IMR-90 (cell line): ENCODE results near the gene TOGARAM1. TPM values are rescaled to one million over a fixed set of nuclear protein-coding genes. Genes with fewer than 3 reads are reported as not detected.

Source experiments
- ATAC-seq: fragments of 200-7000 bp; cut with Tn5 transposase; 2 replicates; pipeline ENCODE4 v1.9.1; 2020; ENCODE audit warnings: low read depth, mild to moderate bottlenecking, moderate library complexity
- BruUV-seq: library from RNA; stranded (reverse); fragments of 400-500 nt; replicated peaks from 2 replicates; lab custom pipeline; 2021; lab: Mats Ljungman, UMichigan
- CTCF ChIA-PET: fragments of 300-600 bp; formaldehyde crosslinking; extraction: SDS; loops from one replicate; lab custom pipeline; 2021; ENCODE audit warnings: antibody characterized with exemption; lab: Yijun Ruan, JAX
- POLR2A ChIA-PET: fragments of 300-600 bp; sonication (Branson Sonifier 250); formaldehyde crosslinking; loops from one replicate; lab custom pipeline; 2022; ENCODE audit warnings: antibody characterized with exemption; ENCODE audit not compliant: unreplicated experiment; lab: Charles Lee
- DNase-seq: peaks from one replicate; pipeline ENCODE4 v3.0.0; 2013
- H2AFZ ChIP-seq: replicated peaks from 2 replicates; pipeline ENCODE3; 2013; ENCODE audit warnings: low read length, mild to moderate bottlenecking; ENCODE audit not compliant: poor library complexity
- H2AK5ac ChIP-seq: 2 replicates; pipeline ENCODE4 v1.6.1; 2013; ENCODE audit warnings: low read depth, low read length, inconsistent platforms
- H2AK9ac ChIP-seq: replicated peaks from 2 replicates; pipeline ENCODE3; 2013; ENCODE audit warnings: mild to moderate bottlenecking, low read depth, low read length, moderate library complexity; ENCODE audit not compliant: poor library complexity
- H2BK120ac ChIP-seq: 2 replicates; pipeline ENCODE4 v1.6.1; 2013; ENCODE audit warnings: low read depth, low read length, inconsistent platforms
- H2BK15ac ChIP-seq: 3 replicates; pipeline ENCODE4 v1.6.1; 2013; ENCODE audit warnings: low read depth, low read length, inconsistent platforms
- H2BK20ac ChIP-seq: 2 replicates; pipeline ENCODE4 v1.6.1; 2013; ENCODE audit warnings: low read depth, mild to moderate bottlenecking, inconsistent platforms, low read length, moderate library complexity
- H2BK5ac ChIP-seq: 2 replicates; pipeline ENCODE4 v1.6.1; 2013; ENCODE audit warnings: mild to moderate bottlenecking, low read depth, low read length, inconsistent platforms; ENCODE audit not compliant: poor library complexity, severe bottlenecking
- H3K14ac ChIP-seq: replicated peaks from 2 replicates; pipeline ENCODE4 v1.6.1; 2013; ENCODE audit warnings: low read depth, low read length, inconsistent platforms
- H3K18ac ChIP-seq: 2 replicates; pipeline ENCODE4 v1.6.1; 2013; ENCODE audit warnings: low read depth, low read length, control low read depth
- H3K23ac ChIP-seq: 2 replicates; pipeline ENCODE4 v1.6.1; 2013; ENCODE audit warnings: low read depth, low read length, inconsistent platforms
- H3K27ac ChIP-seq: 2 replicates; pipeline ENCODE4 v1.5.1; 2013; ENCODE audit warnings: mild to moderate bottlenecking, control low read depth, low read length; ENCODE audit not compliant: insufficient read depth
- H3K27me3 ChIP-seq: 2 replicates; pipeline ENCODE4 v1.6.1; 2013; ENCODE audit warnings: low read length; ENCODE audit not compliant: control insufficient read depth, insufficient read depth
- H3K36me3 ChIP-seq: 2 replicates; pipeline ENCODE4 v1.6.1; 2013; ENCODE audit warnings: low read length, mixed read lengths; ENCODE audit not compliant: control insufficient read depth, insufficient read depth
- H3K4ac ChIP-seq: 2 replicates; pipeline ENCODE4 v1.6.1; 2013; ENCODE audit warnings: low read depth, low read length, inconsistent platforms
- H3K4me1 ChIP-seq: 2 replicates; pipeline ENCODE4 v1.6.1; 2013; ENCODE audit warnings: low read length, mixed read lengths; ENCODE audit not compliant: control insufficient read depth, insufficient read depth
- H3K4me2 ChIP-seq: 2 replicates; pipeline ENCODE4 v1.6.1; 2013; ENCODE audit warnings: low read depth, mild to moderate bottlenecking, control low read depth, low read length, moderate library complexity
- H3K4me3 ChIP-seq: 2 replicates; pipeline ENCODE4 v1.5.1; 2013; ENCODE audit warnings: low read depth, mild to moderate bottlenecking, control low read depth, low read length, moderate library complexity; ENCODE audit not compliant: insufficient read depth
- H3K56ac ChIP-seq: 2 replicates; pipeline ENCODE4 v1.6.1; 2013; ENCODE audit warnings: low read length, inconsistent platforms; ENCODE audit not compliant: insufficient read depth; ENCODE audit errors: extremely low read depth
- H3K79me1 ChIP-seq, 2 experiments: 2 replicates each; pipeline ENCODE4 v1.6.1; 2013; ENCODE audit warnings: low read length in 2 of 2, inconsistent platforms in 1 of 2, low read depth in 1 of 2
- H3K9ac ChIP-seq: 2 replicates; pipeline ENCODE4 v1.6.1; 2013; ENCODE audit warnings: low read depth, low read length, control low read depth
- H3K9me1 ChIP-seq: 2 replicates; pipeline ENCODE4 v1.6.1; 2013; ENCODE audit warnings: low read length, inconsistent platforms; ENCODE audit not compliant: insufficient read depth
- H3K9me3 ChIP-seq: 2 replicates; pipeline ENCODE4 v1.6.1; 2013; ENCODE audit warnings: low read length; ENCODE audit not compliant: control insufficient read depth, insufficient read depth
- H4K20me1 ChIP-seq: 2 replicates; pipeline ENCODE4 v1.6.1; 2013; ENCODE audit warnings: low read length, inconsistent platforms; ENCODE audit not compliant: insufficient read depth
- H4K5ac ChIP-seq: 2 replicates; pipeline ENCODE4 v1.6.1; 2013; ENCODE audit warnings: mild to moderate bottlenecking, low read depth, low read length, control low read depth
- H4K8ac ChIP-seq, 2 experiments: 2 replicates each; pipeline ENCODE4 v1.6.1; 2013; ENCODE audit warnings: low read depth in 2 of 2, low read length in 2 of 2, control low read depth in 1 of 2, inconsistent platforms in 1 of 2
- H4K91ac ChIP-seq: 2 replicates; pipeline ENCODE4 v1.6.1; 2013; ENCODE audit warnings: low read depth, low read length, inconsistent platforms; ENCODE audit not compliant: insufficient read depth
- BHLHE40 ChIP-seq: fragments of 150-350 bp; IDR thresholded peaks from 2 replicates; pipeline ENCODE4 v1.6.1; 2016; ENCODE audit warnings: mild to moderate bottlenecking, low read depth, low read length
- CEBPB ChIP-seq: IDR thresholded peaks from 2 replicates; pipeline ENCODE4 v1.6.1; 2012; ENCODE audit warnings: low read depth, low read length, improper control_type of control experiment
- FOS ChIP-seq: fragments of 150-350 bp; IDR thresholded peaks from 2 replicates; pipeline ENCODE4 v1.6.1; 2016; ENCODE audit warnings: low read depth, low read length
- MAFK ChIP-seq: IDR thresholded peaks from 2 replicates; pipeline ENCODE4 v1.6.1; 2012; ENCODE audit warnings: low read depth, low read length, improper control_type of control experiment
- MXI1 ChIP-seq: IDR thresholded peaks from 2 replicates; pipeline ENCODE4 v1.6.1; 2012; ENCODE audit warnings: low read depth, mild to moderate bottlenecking, low read length, moderate library complexity, borderline replicate concordance
- POLR2A ChIP-seq: IDR thresholded peaks from 2 replicates; pipeline ENCODE4 v1.6.1; 2012; ENCODE audit warnings: mild to moderate bottlenecking, low read depth, low read length
- RCOR1 ChIP-seq: IDR thresholded peaks from 2 replicates; pipeline ENCODE4 v1.6.1; 2012; ENCODE audit warnings: mild to moderate bottlenecking, low read length, improper control_type of control experiment; ENCODE audit not compliant: insufficient replicate concordance
- SMC3 ChIP-seq: fragments of 150-350 bp; IDR thresholded peaks from 2 replicates; pipeline ENCODE4 v1.6.1; 2016; ENCODE audit warnings: low read depth, mild to moderate bottlenecking, antibody characterized with exemption, low read length, moderate library complexity
- WGBS, 2 experiments: methylation state at CpG; one replicate each; pipeline versions ENCODE4 v1.1.5 to v1.1.7; 2013; ENCODE audit warnings: missing lambda C conversion rate in 2 of 2; ENCODE audit not compliant: insufficient read length in 1 of 2; ENCODE audit errors: extremely low coverage in 2 of 2; 5-methylcytosine and 5-hydroxymethylcytosine counted together
- dilution Hi-C: fragments of 300-500 bp; cut with HindIII; formaldehyde crosslinking; loops from one replicate; pipeline ENCODE4 v1.14.3; 2018; ENCODE audit warnings: low sequenced_read_pairs; ENCODE audit not compliant: unreplicated experiment
- in situ Hi-C: fragments of 300-500 bp; cut with MboI; formaldehyde crosslinking; loops from 3 replicates; pipeline ENCODE4 v1.14.3; 2019; ENCODE audit warnings: low sequenced_read_pairs, inconsistent platforms, mixed read lengths
- intact Hi-C: fragments of 100-400 bp; cut with micrococcal nuclease; formaldehyde crosslinking; loops from 2 replicates; pipeline ENCODE4 v1.10.0; 2022
- polyA plus RNA-seq, 3 experiments: library from polyadenylated mRNA; depleted of rRNA; stranded (reverse); fragments of >200 nt; gene quantifications; 2 replicates each; pipeline ENCODE4 v1.2.3, GENCODE V29; 2012; ENCODE audit warnings: low replicate concordance in 1 of 3
- total RNA-seq: library from RNA; depleted of rRNA; stranded (reverse); fragments of >200 nt; gene quantifications from 2 replicates; pipeline ENCODE4 v1.2.3, GENCODE V29; 2012
- TF ChIP-seq, protein P1 (sequence below): fragments of 150-350 bp; IDR thresholded peaks from 2 replicates; pipeline ENCODE4 v1.6.1; 2016; ENCODE audit warnings: low read depth, mild to moderate bottlenecking, low read length, moderate library complexity, borderline replicate concordance
- TF ChIP-seq, protein P2 (sequence below): conservative IDR thresholded peaks from 2 replicates; pipeline ENCODE4 v1.5.1; 2012; ENCODE audit warnings: mild to moderate bottlenecking, low read depth, low read length, improper control_type of control experiment

Gene TOGARAM1
- total and polyA plus RNA-seq, 2 of the 4 experiments (the other 2 are of a cell fraction) = 3.1 to 13.4 TPM

DNA sequence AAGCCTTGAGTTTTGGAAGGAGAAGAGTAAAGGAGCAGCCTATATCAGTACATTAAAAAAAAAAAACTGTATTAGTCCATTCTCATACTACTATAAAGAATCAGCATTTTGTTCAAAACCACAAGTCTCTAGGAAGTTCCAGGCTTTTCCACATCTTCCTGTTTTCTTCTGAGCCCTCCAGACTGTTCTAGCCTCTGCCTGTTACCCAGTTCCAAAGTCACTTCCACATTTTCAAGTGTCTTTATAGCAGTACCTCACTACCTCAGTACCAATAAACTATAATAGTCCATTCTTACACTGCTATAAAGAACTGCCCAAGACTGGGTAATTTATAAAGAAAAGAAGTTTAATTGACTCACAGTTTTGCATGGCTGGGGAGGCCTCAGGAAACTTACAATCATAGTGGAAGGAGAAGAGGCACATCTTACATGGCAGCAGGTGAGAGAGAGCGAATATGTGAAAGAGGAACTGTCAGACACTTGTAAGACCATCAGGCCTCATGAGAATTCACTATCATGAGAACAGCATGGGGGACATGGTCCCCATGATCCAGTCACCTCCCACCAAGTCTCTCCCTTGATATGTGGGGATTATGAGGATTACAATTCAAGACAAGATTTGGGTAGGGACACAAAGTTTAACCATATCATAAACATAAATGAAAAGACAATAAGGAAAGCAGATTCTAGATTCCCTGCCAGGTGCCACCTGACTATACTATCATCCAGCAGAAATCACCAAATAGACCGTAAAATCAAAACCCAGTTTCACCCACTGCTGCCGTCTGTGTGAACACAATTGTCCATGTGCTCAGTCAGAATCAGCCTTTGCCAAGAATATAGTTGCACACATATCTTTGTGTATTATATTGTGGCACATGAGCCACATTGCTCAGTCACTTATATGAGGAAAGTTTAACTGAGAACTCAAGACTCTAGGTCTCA is 27.8 kb downstream of the TOGARAM1 start:
- intact Hi-C loops = no loop called here
- no peak for ATAC-seq
- CTCF ChIA-PET = no interaction called here

More for the DNA sequence above, 27.8 kb downstream of the TOGARAM1 start:
- no CpG with 5 or more reads among the region's 3 CpGs for WGBS, 2 experiments
- no TSS peak for BruUV-seq
- Histone ChIP-seq H3K79me1 (peaks cover 8 to 13% of the 10 kb centered on the region in 2 experiments; a peak in 3 of 4 replicates), H3K9me1 (no peaks in the 10 kb centered on the region), H3K9ac (no peak overlapping the region), H3K18ac (no peak overlapping the region), H2BK120ac (no peak overlapping the region), H2AK9ac (no peak overlapping the region), H3K4me3 (no peak overlapping the region), H3K4ac (no peak overlapping the region), H3K4me1 (no peaks in the 10 kb centered on the region), H3K27ac (no peak overlapping the region), H4K20me1 (no peaks in the 10 kb centered on the region), H2BK5ac (no peak overlapping the region), H2BK15ac (no peak overlapping the region), H4K5ac (no peak overlapping the region), H3K36me3 (no peaks in the 10 kb centered on the region), H3K27me3 (no peaks in the 10 kb centered on the region), H3K9me3 (no peaks in the 10 kb centered on the region), H3K14ac (no peak overlapping the region), H2AFZ (no peak overlapping the region), H3K23ac (no peak overlapping the region), H4K8ac (no peak overlapping the region), H3K4me2 (no peak overlapping the region), H2BK20ac (no peak overlapping the region), H2AK5ac (no peak overlapping the region), H4K91ac (no peak overlapping the region), H3K56ac (no peak overlapping the region)
- dilution Hi-C loops = no loop called here
- in situ Hi-C loops = no loop called here
- no peak for TF ChIP-seq MXI1
- TF ChIP-seq, protein P1, sequence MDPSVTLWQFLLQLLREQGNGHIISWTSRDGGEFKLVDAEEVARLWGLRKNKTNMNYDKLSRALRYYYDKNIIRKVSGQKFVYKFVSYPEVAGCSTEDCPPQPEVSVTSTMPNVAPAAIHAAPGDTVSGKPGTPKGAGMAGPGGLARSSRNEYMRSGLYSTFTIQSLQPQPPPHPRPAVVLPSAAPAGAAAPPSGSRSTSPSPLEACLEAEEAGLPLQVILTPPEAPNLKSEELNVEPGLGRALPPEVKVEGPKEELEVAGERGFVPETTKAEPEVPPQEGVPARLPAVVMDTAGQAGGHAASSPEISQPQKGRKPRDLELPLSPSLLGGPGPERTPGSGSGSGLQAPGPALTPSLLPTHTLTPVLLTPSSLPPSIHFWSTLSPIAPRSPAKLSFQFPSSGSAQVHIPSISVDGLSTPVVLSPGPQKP = no peak
- no peak for TF ChIP-seq CEBPB
- no peak for TF ChIP-seq BHLHE40
- TF ChIP-seq RCOR1 = no peak
- TF ChIP-seq MAFK = no peak
- TF ChIP-seq, protein P2, sequence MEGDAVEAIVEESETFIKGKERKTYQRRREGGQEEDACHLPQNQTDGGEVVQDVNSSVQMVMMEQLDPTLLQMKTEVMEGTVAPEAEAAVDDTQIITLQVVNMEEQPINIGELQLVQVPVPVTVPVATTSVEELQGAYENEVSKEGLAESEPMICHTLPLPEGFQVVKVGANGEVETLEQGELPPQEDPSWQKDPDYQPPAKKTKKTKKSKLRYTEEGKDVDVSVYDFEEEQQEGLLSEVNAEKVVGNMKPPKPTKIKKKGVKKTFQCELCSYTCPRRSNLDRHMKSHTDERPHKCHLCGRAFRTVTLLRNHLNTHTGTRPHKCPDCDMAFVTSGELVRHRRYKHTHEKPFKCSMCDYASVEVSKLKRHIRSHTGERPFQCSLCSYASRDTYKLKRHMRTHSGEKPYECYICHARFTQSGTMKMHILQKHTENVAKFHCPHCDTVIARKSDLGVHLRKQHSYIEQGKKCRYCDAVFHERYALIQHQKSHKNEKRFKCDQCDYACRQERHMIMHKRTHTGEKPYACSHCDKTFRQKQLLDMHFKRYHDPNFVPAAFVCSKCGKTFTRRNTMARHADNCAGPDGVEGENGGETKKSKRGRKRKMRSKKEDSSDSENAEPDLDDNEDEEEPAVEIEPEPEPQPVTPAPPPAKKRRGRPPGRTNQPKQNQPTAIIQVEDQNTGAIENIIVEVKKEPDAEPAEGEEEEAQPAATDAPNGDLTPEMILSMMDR = no peak
- TF ChIP-seq SMC3 = no peak
- no peak for TF ChIP-seq FOS
- TF ChIP-seq POLR2A = no peak
- no peak for DNase-seq
- POLR2A ChIA-PET = no interaction called here
